Thymus (tissue), 11 donors: ENCODE measurements around the gene ITIH1. TPM values are rescaled to one million over a fixed set of nuclear protein-coding genes. Genes with fewer than 3 reads are reported as not detected.

Experiments
- DNase-seq, 9 donors: peaks; one replicate each; pipeline ENCODE4 v3.0.0-alpha.2; 2013; ENCODE audit warnings: low spot score in 9 of 9, low read depth in 6 of 9, missing footprints in 1 of 9
- H3K27ac ChIP-seq, 2 donors: one replicate each; pipeline ENCODE4 v1.5.1; 2013; ENCODE audit warnings: control low read depth in 1 of 2, low read depth in 1 of 2, low read length in 1 of 2, mild to moderate bottlenecking in 1 of 2, moderate library complexity in 1 of 2
- H3K27me3 ChIP-seq, 2 donors: one replicate each; pipeline ENCODE4 v1.5.1; 2013; ENCODE audit warnings: low read length in 1 of 2; ENCODE audit not compliant: control insufficient read depth in 2 of 2, insufficient read depth in 1 of 2
- H3K36me3 ChIP-seq, 2 donors: one replicate each; pipeline ENCODE4 v1.5.1; 2013; ENCODE audit warnings: low read length in 1 of 2, mild to moderate bottlenecking in 1 of 2, moderate library complexity in 1 of 2; ENCODE audit not compliant: control insufficient read depth in 2 of 2, insufficient read depth in 2 of 2
- H3K4me1 ChIP-seq, 2 donors: one replicate each; pipeline ENCODE4 v1.5.1; 2013; ENCODE audit warnings: low read length in 2 of 2; ENCODE audit not compliant: control insufficient read depth in 2 of 2, insufficient read depth in 2 of 2
- H3K4me3 ChIP-seq, 2 donors: one replicate each; pipeline ENCODE4 v1.5.1; 2013; ENCODE audit warnings: low read length in 2 of 2, control low read depth in 1 of 2, mild to moderate bottlenecking in 1 of 2
- H3K9me3 ChIP-seq, 2 donors: one replicate each; pipeline ENCODE4 v1.5.1; 2013; ENCODE audit warnings: low read length in 1 of 2, mild to moderate bottlenecking in 1 of 2; ENCODE audit not compliant: control insufficient read depth in 2 of 2, insufficient read depth in 1 of 2
- WGBS: extraction: QIAGEN DNeasy Blood & Tissue Kit; methylation state at CpG from one replicate; pipeline ENCODE4 v1.1.7; 2013; 5-methylcytosine and 5-hydroxymethylcytosine counted together
- polyA plus RNA-seq: library from polyadenylated mRNA; stranded (reverse); fragments of 200-250 nt; gene quantifications from one replicate; pipeline ENCODE4 v1.2.3, GENCODE V29; 2013
- total RNA-seq: library from RNA; stranded (reverse); fragments of 120-200 nt; gene quantifications from one replicate; pipeline ENCODE4 v1.2.4, GENCODE V29; 2013
- donor health status: healthy.

ITIH1 gene
- total and polyA plus RNA-seq, 2 donors: 0.52 to 3.4 TPM

DNA sequence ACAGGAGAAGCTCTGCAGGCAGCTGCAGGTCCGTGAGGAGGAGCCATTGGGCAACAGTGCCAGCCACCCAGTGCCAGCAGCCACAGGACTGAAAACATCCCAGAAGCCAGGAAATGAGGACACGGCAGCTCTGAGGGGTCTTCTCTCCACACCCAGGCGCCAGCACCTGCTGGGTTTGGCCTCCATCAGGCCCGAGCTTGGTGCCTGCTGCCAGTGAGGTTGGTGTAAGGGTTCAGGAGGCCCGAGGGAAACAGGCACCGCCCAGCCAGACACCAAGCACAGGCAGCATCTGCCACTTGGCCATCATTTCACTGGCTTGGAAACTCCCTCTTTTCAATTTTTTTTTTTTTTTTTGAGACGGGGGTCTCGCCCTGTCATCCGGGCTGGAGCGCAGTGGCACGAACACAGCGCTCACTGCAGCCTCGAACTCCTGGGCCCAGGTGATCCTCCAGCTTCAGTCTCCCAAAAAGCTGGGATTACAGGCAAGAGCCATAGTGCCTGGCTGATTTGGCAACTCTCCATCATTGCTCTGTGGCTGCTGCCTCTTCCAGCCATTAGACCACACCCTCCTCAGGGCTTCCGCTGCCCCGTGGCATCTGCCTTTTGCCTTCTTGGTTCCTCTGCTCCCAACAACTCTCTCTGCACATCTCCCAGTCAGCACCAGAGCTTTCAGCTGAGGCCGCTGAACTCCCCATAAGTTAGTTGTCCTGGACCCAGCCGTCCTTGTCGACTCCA, 15.7 kb downstream of the ITIH1 start:
- H3K27me3 ChIP-seq: no peaks in the 10 kb centered on the region
- no peak overlapping the region for H3K4me3 ChIP-seq
- no peak for DNase-seq
- H3K36me3 ChIP-seq: no peaks in the 10 kb centered on the region
- peaks cover 0 to 14% of the 10 kb centered on the region in 2 donors for H3K4me1 ChIP-seq
- H3K9me3 ChIP-seq: no peaks in the 10 kb centered on the region
- 91% methylated on average over 18 of the region's 18 CpGs for WGBS
- H3K27ac ChIP-seq: no peak overlapping the region

DNA sequence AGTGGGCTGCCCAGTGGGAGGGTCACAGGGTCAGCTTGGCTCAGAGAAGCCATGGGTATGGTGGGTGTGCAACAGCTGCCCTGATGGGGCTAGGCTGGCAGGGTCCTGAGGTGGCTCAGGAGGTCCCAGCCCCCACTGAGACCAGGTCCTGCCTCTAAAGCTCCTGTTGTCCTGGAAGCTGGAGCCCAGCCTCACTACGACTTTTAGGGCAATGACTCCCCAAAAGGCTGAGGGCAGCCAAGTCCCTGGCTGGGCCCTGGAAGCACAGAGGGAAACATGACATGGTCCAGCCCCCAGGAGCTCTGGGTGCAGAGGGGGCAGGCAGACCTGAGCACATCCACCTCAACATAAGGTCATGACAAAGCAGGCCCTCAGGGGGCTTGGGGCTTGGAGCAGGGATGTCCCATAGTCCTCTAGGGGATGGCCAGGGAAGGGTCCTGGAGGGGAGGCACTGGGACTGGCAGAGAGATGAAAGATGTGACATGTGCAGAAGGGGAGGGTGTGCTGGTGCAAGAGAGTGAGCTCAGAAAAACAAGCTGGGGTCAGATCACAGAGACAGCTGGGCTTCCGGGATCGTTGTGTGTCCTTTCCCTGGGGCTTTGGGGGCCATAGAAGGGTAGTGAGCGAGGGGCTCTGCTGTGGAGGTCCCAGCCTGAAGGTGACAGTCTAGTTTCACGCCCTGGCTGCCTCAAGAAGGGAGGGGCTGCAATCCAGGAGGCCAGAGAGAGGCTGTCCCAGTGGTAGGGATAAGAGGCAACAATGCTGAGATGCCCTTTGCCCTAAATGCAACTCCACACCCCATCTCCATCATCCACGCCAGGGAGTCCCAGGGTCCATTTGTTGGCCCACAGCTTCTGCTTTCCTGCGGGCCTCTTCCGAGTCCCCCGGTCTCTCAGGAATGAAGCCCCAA, 16.6 kb downstream of the ITIH1 start:
- H3K4me3 ChIP-seq: no peak overlapping the region

DNA sequence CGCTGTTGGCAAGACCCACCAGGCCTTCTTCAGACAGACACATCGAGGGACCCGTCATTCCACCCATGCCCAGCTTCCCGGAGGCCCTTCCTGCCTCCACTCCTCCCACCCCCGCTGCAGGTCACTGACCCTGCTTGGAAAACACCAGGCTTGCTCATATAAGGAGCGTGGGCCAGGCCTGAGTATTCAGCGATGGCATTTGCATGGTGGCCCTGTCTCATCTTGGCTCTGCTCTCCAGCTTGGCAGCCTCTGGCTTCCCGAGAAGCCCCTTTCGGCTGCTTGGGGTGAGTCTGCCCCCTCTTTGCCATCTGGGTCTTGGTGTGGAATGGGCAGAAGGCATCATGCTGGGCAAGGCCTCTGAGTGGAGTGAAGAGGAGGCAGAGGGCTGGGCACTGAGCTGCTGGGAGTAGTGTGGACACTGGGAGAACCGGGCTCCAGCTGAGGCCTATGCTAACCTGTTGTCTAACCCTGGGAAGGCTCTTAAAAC, 17.3 kb downstream of the ITIH1 start, which contains the start of gene ITIH3:
TSS of gene ITIH3 (plus strand) at position 185 of the 488 bp plus-strand sequence. CDS start at position 193, 8 bp downstream.
- WGBS: 97% methylated on average over 10 of the region's 10 CpGs
- Histone ChIP-seq H3K4me3 (no peak within 1 kb of the TSS), H3K27me3 (no peaks in the 10 kb centered on the region), H3K4me1 (peaks cover 0 to 14% of the 10 kb centered on the region in 2 donors), H3K36me3 (no peaks in the 10 kb centered on the region), H3K27ac (no peak within 1 kb of the TSS), H3K9me3 (no peaks in the 10 kb centered on the region)
- no peak for DNase-seq

More for the DNA sequence above, 16.6 kb downstream of the ITIH1 start:
- Histone ChIP-seq H3K9me3 (no peaks in the 10 kb centered on the region), H3K27ac (no peak overlapping the region), H3K36me3 (no peaks in the 10 kb centered on the region), H3K27me3 (no peaks in the 10 kb centered on the region), H3K4me1 (peaks cover 0 to 14% of the 10 kb centered on the region in 2 donors)
- WGBS: 92% methylated on average over 9 of the region's 9 CpGs
- DNase-seq: no peak

DNA sequence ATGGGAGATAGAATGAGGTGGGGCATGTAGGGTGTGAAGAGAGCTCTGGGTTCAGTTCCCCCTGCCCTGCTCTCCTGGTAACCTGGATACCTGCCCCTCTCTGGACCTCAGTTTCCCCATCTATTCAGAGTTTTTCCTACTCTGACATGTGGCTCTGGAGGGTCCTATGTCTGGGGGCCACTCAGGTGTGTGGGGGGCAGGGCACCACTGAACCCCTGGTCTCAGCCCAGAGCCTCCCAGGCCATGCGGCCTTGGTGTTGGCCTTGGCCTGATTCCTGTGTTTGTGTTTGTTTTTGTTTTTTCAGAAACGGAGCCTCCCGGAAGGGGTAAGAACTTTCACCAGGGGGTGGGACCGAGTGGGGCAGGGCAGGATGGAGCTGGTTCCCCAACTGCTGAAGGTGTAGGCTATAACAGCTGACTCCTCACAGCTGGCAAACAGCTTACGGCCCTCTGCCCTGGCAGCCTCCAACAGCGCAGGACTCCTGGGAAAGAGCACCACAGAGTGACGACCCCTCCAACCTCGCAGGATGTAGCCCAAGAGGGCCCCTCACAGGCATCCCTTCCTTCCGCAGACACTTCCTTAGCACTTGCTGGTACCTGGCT, 18.0 kb downstream of the ITIH1 start:
- WGBS: 75% methylated on average over 9 of the region's 9 CpGs

GRCh38 chr3:52796411-52796810, 19.0 kb downstream of the ITIH1 start:
- Histone ChIP-seq H3K27me3 (no peaks in the 10 kb centered on the region), H3K36me3 (no peaks in the 10 kb centered on the region), H3K27ac (no peak overlapping the region), H3K4me1 (peaks cover 0 to 14% of the 10 kb centered on the region in 2 donors), H3K4me3 (no peak overlapping the region), H3K9me3 (no peaks in the 10 kb centered on the region)
- DNase-seq: no peak
- WGBS: 96% methylated on average over 9 of the region's 9 CpGs

More for the DNA sequence above, 18.0 kb downstream of the ITIH1 start:
- Histone ChIP-seq H3K9me3 (no peaks in the 10 kb centered on the region), H3K36me3 (no peaks in the 10 kb centered on the region), H3K4me1 (peaks cover 0 to 14% of the 10 kb centered on the region in 2 donors), H3K27ac (no peak overlapping the region), H3K4me3 (no peak overlapping the region), H3K27me3 (no peaks in the 10 kb centered on the region)
- DNase-seq: no peak

- Histone ChIP-seq H3K27ac (no peak overlapping the region), H3K27me3 (no peaks in the 10 kb centered on the region), H3K4me3 (no peak overlapping the region), H3K4me1 (peaks cover 0 to 10% of the 10 kb centered on the region in 2 donors), H3K36me3 (no peaks in the 10 kb centered on the region), H3K9me3 (no peaks in the 10 kb centered on the region)
- DNase-seq: no peak
- 96% methylated on average over 10 of the region's 10 CpGs for WGBS
Measured at GRCh38 chr3:52798376-52798977, 21.1 kb downstream of the ITIH1 start.

- H3K9me3 ChIP-seq: no peaks in the 10 kb centered on the region
- WGBS: 81% methylated on average over 14 of the region's 14 CpGs
- H3K36me3 ChIP-seq: no peaks in the 10 kb centered on the region
- H3K27me3 ChIP-seq: no peaks in the 10 kb centered on the region
- H3K27ac ChIP-seq: no peak overlapping the region
- peak in 1 of 9 donors; percentile 20 for DNase-seq
- H3K4me3 ChIP-seq: no peak overlapping the region
- peaks cover 0 to 13% of the 10 kb centered on the region in 2 donors for H3K4me1 ChIP-seq
Measured at GRCh38 chr3:52798978-52799476, 21.6 kb downstream of the ITIH1 start.

GRCh38 chr3:52800079-52800478, 22.7 kb downstream of the ITIH1 start:
- H3K4me3 ChIP-seq: no peak overlapping the region

More at GRCh38 chr3:52800079-52800478, 22.7 kb downstream of the ITIH1 start:
- peaks cover 3 to 22% of the 10 kb centered on the region in 2 donors for H3K4me1 ChIP-seq
- H3K36me3 ChIP-seq: no peaks in the 10 kb centered on the region
- no peaks in the 10 kb centered on the region for H3K27me3 ChIP-seq
- H3K9me3 ChIP-seq: no peaks in the 10 kb centered on the region
- 98% methylated on average over 7 of the region's 7 CpGs for WGBS
- H3K27ac ChIP-seq: no peak overlapping the region
- no peak for DNase-seq
